ENCODE measurements around the gene SCN11A.
"Not testable (repeated sequence)": the region's sequence is repeated elsewhere in the genome, so short reads cannot be mapped to it uniquely, and the experiment has no call there.

The SCN11A gene

DNA sequence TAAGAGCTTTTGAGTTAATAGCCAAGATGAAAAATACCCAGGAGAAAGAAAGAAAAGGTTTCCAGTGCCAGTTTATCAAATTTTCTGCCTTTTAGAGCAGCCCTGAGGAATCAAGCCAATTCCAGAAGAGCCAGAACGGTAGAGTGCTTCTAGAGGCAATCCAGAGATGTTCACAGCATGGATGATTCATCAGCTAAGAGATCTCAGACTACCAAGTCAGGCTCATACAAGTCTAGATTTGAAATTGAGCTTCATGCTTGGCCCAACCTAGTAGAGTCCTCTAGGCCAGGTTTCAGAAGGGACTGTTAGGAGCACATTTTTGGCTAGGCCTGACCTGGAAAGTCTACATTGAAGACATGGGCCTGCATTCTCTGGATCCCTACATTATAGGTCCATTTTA is 15.5 kb upstream of the SCN11A start:
- in situ Hi-C loops (cut with HindIII; ENCODE audit: low sequenced_read_pairs) = loop anchor here (5.0 kb wide), 1 partner anchor 50 kb away; no protein-coding TSS in a partner anchor

DNA sequence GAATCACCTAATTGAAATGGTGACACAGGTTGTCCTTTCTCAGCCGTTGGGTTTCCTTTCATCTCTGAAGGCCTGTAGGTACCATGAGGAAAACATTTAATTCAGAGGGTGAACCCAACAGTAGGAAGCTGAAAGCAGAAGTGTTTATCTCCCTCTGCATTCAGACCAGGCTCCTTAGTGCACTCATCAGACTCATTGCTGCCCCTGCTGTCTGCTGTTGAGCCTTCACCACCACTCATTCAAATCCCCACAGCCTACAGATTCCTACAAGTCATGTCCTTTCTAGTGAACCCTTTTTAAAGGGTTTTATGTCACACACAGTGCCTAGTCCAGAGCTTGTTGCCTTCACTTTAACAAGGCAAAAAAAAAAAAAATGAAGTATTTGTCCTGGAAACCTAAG is 13.5 kb upstream of the SCN11A start:
- in situ Hi-C loops (cut with HindIII; ENCODE audit: low sequenced_read_pairs) = loop anchor here (5.0 kb wide), 1 partner anchor 52 kb away; no protein-coding TSS in a partner anchor

- in situ Hi-C loops (cut with HindIII; ENCODE audit: low sequenced_read_pairs) = loop anchor here (5.0 kb wide), 1 partner anchor 53 kb away; no protein-coding TSS in a partner anchor
These were observed 12.9 kb upstream of the SCN11A start for GRCh38 chr3:39064646-39065045.

GRCh38 chr3:39063143-39063542 is 11.4 kb upstream of the SCN11A start:
- in situ Hi-C loops (cut with HindIII; ENCODE audit: low sequenced_read_pairs) = no loop called here

GRCh38 chr3:39062180-39062579 is 10.4 kb upstream of the SCN11A start:
- in situ Hi-C loops (cut with HindIII; ENCODE audit: low sequenced_read_pairs) = no loop called here

GRCh38 chr3:39061228-39061627 is 9.5 kb upstream of the SCN11A start:
- in situ Hi-C loops (cut with HindIII; ENCODE audit: low sequenced_read_pairs) = not testable (repeated sequence)

DNA sequence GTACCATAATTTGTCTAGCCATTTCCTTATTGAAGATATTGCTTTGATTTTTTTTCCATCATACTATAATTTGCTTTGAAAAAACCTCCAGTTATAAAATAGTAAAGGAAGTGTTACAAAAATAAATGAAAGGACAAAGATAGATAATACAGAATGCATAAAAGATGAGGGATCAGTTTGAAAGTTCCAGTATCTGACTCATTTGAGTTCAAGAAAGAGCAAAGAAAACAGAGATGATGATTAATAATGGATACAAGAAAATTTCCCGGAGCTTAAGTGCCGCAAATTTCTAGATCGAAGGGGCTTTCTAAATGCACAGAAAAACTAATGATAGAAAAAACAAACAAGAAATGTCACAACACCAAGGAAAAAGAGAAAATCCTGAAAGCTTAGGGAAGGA is 4.4 kb upstream of the SCN11A start:
- in situ Hi-C loops (cut with HindIII; ENCODE audit: low sequenced_read_pairs) = no loop called here

DNA sequence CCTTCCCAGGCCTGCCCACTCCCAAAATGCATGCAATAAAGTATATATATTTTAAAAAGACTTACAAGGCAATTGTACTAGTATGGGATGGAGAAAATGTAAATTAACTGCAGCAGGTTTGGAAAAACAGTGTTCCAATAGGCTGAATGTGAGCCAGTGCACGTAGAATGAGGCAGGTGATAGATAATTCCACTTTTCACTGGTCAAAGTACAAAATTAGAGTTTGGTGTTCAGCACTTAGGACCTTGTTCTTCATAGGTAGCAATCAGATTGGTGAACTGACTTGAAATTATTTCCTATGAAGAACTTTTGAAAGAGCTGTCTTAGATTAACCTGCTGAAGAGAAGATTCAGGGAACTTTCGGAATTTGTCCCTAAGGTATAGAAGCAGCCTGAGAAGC is 2.0 kb upstream of the SCN11A start:
- in situ Hi-C loops (cut with HindIII; ENCODE audit: low sequenced_read_pairs) = no loop called here

DNA sequence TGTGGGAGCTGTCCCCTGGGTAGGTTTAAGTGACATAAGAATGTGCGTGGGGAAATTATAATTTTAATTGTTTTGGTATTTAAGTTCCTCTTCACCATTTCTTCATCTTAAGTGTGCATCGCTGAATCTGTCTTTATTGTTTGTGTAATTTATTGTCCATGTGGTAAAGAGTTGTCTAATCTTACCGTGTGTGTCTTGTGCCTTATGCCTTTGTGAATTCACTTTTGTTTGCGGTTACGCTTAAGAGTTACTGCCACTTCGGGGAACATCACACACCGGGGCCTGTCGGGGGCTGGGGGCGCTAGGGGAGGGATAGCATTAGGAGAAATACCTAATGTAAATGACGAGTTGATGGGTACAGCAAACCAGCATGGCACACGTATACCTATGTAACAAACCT is 839 bp upstream of the SCN11A start:
- in situ Hi-C loops (cut with HindIII; ENCODE audit: low sequenced_read_pairs) = no loop called here

GRCh38 chr3:39050029-39050428 is 1.7 kb downstream of the SCN11A start:
- in situ Hi-C loops (cut with HindIII; ENCODE audit: low sequenced_read_pairs) = no loop called here

GRCh38 chr3:39038165-39038564 is 13.6 kb downstream of the SCN11A start:
- in situ Hi-C loops (cut with HindIII; ENCODE audit: low sequenced_read_pairs) = no loop called here

DNA sequence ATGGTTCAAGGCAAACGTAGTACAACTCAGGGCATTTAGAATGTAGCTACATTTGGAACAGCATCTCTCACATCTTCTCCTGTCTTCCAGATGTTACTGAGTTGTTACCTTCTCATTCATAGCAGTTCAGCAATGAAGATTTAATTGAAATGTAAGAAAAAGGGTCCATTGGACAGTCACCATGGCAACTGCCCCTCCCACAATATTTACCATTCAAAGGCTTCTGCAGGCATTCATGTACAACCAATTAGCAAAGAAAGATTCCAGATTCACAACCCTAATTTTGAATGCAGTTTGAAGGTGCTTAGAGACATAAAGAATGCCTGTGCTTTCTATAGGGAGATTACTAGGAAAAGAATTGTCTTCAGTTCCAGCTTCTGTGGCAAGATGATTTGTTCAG is 22.2 kb downstream of the SCN11A start:
- in situ Hi-C loops (cut with HindIII; ENCODE audit: low sequenced_read_pairs) = no loop called here

- in situ Hi-C loops (cut with HindIII; ENCODE audit: low sequenced_read_pairs) = no loop called here
These were observed 23.2 kb downstream of the SCN11A start for GRCh38 chr3:39028546-39028945.

DNA sequence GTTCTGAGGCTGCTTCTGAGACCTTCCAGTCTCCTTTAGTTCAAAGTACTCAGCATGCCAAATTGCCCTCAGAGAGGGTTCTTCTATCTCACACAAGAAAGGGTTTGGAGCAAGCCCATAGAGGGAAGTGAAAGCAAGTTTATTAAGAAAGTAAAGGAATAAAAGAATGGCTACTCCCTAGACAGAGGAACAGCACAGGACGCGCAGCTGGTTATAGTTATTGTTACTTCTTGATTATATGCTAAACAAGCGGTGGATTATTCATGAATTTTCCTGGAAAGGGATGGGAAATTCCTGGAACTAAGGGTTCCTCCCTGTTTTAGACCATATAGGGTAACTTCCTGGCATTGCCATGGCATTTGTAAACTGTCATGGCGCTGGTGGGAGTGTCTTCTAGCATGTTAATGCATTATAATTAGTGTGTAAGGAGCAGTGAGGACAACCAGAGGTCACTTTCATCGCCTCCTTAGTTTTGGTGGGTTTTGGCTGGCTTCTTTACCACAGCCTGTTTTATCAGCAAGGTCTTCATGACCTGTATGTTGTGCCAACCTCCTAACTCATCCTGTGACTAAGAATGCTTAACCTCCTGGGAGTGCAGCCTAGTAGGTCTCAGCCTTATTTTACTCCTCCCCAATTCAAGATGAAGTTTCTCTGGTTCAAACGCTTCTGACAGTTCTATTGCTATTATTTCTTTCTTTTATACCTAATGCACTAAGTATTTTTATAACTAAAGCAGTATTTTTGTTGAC is 26.3 kb downstream of the SCN11A start:
- in situ Hi-C loops (cut with HindIII; ENCODE audit: low sequenced_read_pairs) = no loop called here

GRCh38 chr3:39024497-39024896 is 27.2 kb downstream of the SCN11A start:
- in situ Hi-C loops (cut with HindIII; ENCODE audit: low sequenced_read_pairs) = loop anchor here (5.0 kb wide), 1 partner anchor 67 kb away; no protein-coding TSS in a partner anchor

- in situ Hi-C loops (cut with HindIII; ENCODE audit: low sequenced_read_pairs) = loop anchor here (5.0 kb wide), 1 partner anchor 65 kb away; no protein-coding TSS in a partner anchor
These were observed 29.5 kb downstream of the SCN11A start for GRCh38 chr3:39022286-39022630.

DNA sequence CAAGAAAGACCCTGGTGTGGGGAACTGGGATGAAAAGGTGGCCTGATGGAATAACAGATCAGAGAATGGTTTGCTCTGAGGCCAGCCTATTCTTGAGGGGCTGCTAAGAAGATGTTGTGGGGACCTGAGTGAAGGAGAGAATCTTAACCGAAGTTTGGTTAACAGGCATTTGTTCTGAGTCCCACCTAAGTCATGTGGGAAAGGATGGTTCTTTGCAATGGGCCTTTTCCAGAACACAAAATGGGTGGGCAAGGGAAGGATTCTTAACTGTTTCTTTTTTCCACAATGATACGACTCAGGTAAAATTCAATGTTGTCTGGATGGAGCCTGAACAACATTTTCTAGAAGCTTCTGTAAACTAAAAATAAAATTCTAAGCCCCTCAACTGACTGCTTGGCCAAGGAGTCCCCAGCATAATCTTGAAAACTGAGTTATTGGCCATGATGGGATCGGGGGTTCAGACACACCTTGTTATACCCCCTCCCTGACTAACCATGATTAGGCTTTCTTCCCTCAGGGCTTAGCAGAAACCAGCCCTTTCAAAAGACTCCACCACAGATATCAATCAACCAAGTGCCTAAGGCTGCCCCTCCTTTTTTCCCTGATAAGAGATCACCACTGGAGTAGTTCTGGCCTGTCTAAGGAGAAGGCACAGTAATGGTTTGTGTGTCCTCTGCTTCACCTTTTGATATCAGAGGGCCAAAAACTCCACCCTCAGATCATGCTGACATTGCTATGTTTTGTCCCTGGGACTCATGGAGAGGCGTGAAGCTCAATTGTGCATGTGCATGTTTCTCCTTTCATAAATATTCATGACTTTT is 30.1 kb downstream of the SCN11A start:
- in situ Hi-C loops (cut with HindIII; ENCODE audit: low sequenced_read_pairs) = loop anchor here (5.0 kb wide), 1 partner anchor 64 kb away; no protein-coding TSS in a partner anchor

DNA sequence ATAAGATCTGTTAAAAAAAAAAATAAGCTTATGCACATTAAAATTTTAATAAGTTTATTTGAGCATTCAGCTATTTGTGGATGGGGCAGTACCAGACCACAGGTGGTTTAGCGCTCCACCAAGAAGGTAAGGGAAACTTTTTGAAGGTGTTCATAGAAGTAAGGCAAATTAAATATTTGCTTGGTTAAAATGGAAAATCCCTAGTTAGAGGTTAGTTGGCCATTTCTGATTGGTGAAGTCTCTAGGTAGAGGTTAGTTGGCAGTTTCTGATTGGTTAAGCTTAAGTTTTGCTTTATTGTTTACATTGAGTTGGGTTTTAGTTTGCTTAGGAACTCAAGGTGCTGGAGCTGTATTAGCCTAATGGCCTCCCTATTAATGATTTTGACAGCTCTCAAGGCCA is 30.7 kb downstream of the SCN11A start:
- in situ Hi-C loops (cut with HindIII; ENCODE audit: low sequenced_read_pairs) = loop anchor here (5.0 kb wide), 1 partner anchor 64 kb away; no protein-coding TSS in a partner anchor

GRCh38 chr3:39019299-39019698 is 32.4 kb downstream of the SCN11A start:
- in situ Hi-C loops (cut with HindIII; ENCODE audit: low sequenced_read_pairs) = no loop called here

- in situ Hi-C loops (cut with HindIII; ENCODE audit: low sequenced_read_pairs) = no loop called here
These were observed 36.3 kb downstream of the SCN11A start for GRCh38 chr3:39015418-39015817.

DNA sequence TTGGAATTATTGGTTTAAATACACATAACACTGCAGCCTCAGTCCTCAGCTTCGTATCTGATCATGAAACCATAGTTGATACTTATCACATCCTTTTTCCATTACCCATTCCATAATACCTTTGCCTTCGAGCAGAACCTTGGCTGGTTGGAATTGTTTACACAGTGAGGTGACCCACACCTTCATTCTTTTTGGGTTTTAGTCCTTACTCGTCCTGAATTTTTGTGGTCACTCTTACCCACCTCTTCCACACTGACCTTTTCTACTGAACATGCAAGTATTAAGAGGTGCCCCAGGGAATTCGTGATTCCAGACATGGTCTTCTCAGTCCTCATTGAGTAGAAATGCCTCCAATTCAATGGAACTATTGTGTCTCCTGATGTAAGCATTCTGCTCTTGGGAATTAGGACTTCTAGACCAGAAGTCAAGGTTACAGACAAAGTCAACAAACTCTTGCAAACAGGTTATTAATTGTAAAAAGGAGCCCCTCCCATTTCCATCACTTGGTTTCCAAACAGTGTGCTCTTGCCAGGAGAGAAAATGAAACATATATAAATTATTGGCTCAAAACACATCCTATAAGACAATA is 37.7 kb downstream of the SCN11A start:
- in situ Hi-C loops (cut with HindIII; ENCODE audit: low sequenced_read_pairs) = no loop called here

All from endothelial cell of hepatic sinusoid (primary cell).